Erythroblast (primary cell): ENCODE results near the gene PTGER4.

Experiments used
- GATA1 ChIP-seq: IDR thresholded peaks from 2 replicates; pipeline ENCODE4 v1.6.1; 2011; ENCODE audit warnings: low read depth, mild to moderate bottlenecking, control low read depth, low read length, moderate library complexity
- POLR2A ChIP-seq: IDR thresholded peaks from 2 replicates; pipeline ENCODE4 v1.6.1; 2011; ENCODE audit warnings: mild to moderate bottlenecking, low read length

- TF ChIP-seq POLR2A (no peak), GATA1 (no peak)
Measured at GRCh38 chr5:40736103-40736875, 56.6 kb downstream of the PTGER4 start.
